GM19238 (cell line): ENCODE results near the gene CDC42BPG.

Experiments
- DNase-seq: peaks from one replicate; pipeline ENCODE4 v3.0.0; 2011; ENCODE audit warnings: low spot score; ENCODE audit not compliant: insufficient read length

Gene CDC42BPG

GRCh38 chr11:64804346-64805210 lies 39.9 kb downstream of the CDC42BPG start:
- DNase-seq, result no peak

GRCh38 chr11:64803846-64804345 lies 40.6 kb downstream of the CDC42BPG start:
- no peak for DNase-seq

GRCh38 chr11:64803158-64803845 lies 41.2 kb downstream of the CDC42BPG start, which contains the start of gene MAP4K2:
MAP4K2 (minus strand) TSS chr11:64803214; CDS start chr11:64803149, 65 bp downstream.
- DNase-seq, result peak; percentile 95

- DNase-seq, result no peak
Measured at GRCh38 chr11:64802370-64803157, 41.9 kb downstream of the CDC42BPG start.

GRCh38 chr11:64801561-64802369 lies 42.7 kb downstream of the CDC42BPG start:
- DNase-seq, result no peak

GRCh38 chr11:64801158-64801464 lies 43.3 kb downstream of the CDC42BPG start:
- no peak for DNase-seq

- DNase-seq, result no peak
Measured at GRCh38 chr11:64800303-64801157, 43.9 kb downstream of the CDC42BPG start.

GRCh38 chr11:64799623-64800302 lies 44.7 kb downstream of the CDC42BPG start:
- peak; percentile 50 for DNase-seq

- DNase-seq, result no peak
Measured at GRCh38 chr11:64799256-64799622, 45.2 kb downstream of the CDC42BPG start.

GRCh38 chr11:64796757-64797541 lies 47.5 kb downstream of the CDC42BPG start:
- no peak for DNase-seq

GRCh38 chr11:64796047-64796756 lies 48.3 kb downstream of the CDC42BPG start:
- DNase-seq, result no peak

- no peak for DNase-seq
Measured at GRCh38 chr11:64794526-64794925, 49.9 kb downstream of the CDC42BPG start.

- no peak for DNase-seq
Measured at GRCh38 chr11:64793271-64794160, 50.9 kb downstream of the CDC42BPG start.

- DNase-seq, result no peak
Measured at GRCh38 chr11:64792482-64792881, 52.0 kb downstream of the CDC42BPG start.

- DNase-seq, result no peak
Measured at GRCh38 chr11:64791781-64792291, 52.6 kb downstream of the CDC42BPG start.

GRCh38 chr11:64790205-64791095 lies 54.0 kb downstream of the CDC42BPG start:
- no peak for DNase-seq
